Neural crest cell (in vitro differentiated cells): ENCODE measurements around the gene SNX24. TPM values are rescaled to one million over a fixed set of nuclear protein-coding genes. Genes with fewer than 3 reads are reported as not detected.

ENCODE experiments used
- DNase-seq: peaks from one replicate; pipeline ENCODE4 v3.0.0; 2021; ENCODE audit warnings: low read depth, mixed read lengths, low spot score
- H3K27ac Mint-ChIP-seq: one replicate; pipeline ENCODE4 v1.8.0; 2021; ENCODE audit warnings: mild to moderate bottlenecking, mixed read lengths; ENCODE audit not compliant: unreplicated experiment
- H3K27me3 Mint-ChIP-seq: 2 replicates; pipeline ENCODE4 v1.8.0; 2021; ENCODE audit warnings: low read depth, mild to moderate bottlenecking, mixed read lengths
- H3K36me3 Mint-ChIP-seq: 2 replicates; pipeline ENCODE4 v1.8.0; 2021; ENCODE audit warnings: low read depth, mild to moderate bottlenecking, mixed read lengths
- H3K4me1 Mint-ChIP-seq: 2 replicates; pipeline ENCODE4 v1.8.0; 2021; ENCODE audit warnings: mixed read lengths
- H3K4me3 Mint-ChIP-seq: one replicate; pipeline ENCODE4 v1.8.0; 2021; ENCODE audit warnings: mild to moderate bottlenecking, mixed read lengths
- H3K9me3 Mint-ChIP-seq: 2 replicates; pipeline ENCODE4 v1.8.0; 2021; ENCODE audit warnings: mixed read lengths
- CTCF ChIP-seq: fragments of 200-600 bp; sonication (generic); conservative IDR thresholded peaks from 2 replicates; pipeline ENCODE4 v1.5.0; 2021; ENCODE audit warnings: antibody characterized with exemption, mild to moderate bottlenecking
- total RNA-seq: library from RNA; stranded (reverse); gene quantifications from 2 replicates; pipeline ENCODE4 v1.2.1, GENCODE V29; 2021

SNX24 gene
- total RNA-seq, 1 donor from 2014 or later, result 19.7 TPM

- H3K4me3 Mint-ChIP-seq, result no peak overlapping the region
- H3K36me3 Mint-ChIP-seq, result peaks cover 14% of the 10 kb centered on the region
- TF ChIP-seq CTCF, result no peak
- H3K27ac Mint-ChIP-seq, result no peak overlapping the region
- no peaks in the 10 kb centered on the region for H3K27me3 Mint-ChIP-seq
- peaks cover 5% of the 10 kb centered on the region for H3K9me3 Mint-ChIP-seq
- DNase-seq, result no peak
- peaks cover 7% of the 10 kb centered on the region for H3K4me1 Mint-ChIP-seq
Observed at GRCh38 chr5:122858451-122858850, 13.0 kb downstream of the SNX24 start.

GRCh38 chr5:122863240-122863639, 17.8 kb downstream of the SNX24 start:
- peaks cover 3% of the 10 kb centered on the region for H3K9me3 Mint-ChIP-seq
- no peaks in the 10 kb centered on the region for H3K27me3 Mint-ChIP-seq
- peaks cover 11% of the 10 kb centered on the region for H3K36me3 Mint-ChIP-seq
- H3K4me1 Mint-ChIP-seq, result peaks cover 7% of the 10 kb centered on the region
- no peak overlapping the region for H3K4me3 Mint-ChIP-seq
- TF ChIP-seq CTCF, result no peak
- H3K27ac Mint-ChIP-seq, result peak overlapping the region; percentile 52
- DNase-seq, result no peak

- Mint-ChIP-seq H3K27ac (no peak overlapping the region), H3K4me1 (peaks cover 7% of the 10 kb centered on the region), H3K36me3 (peaks cover 11% of the 10 kb centered on the region), H3K4me3 (no peak overlapping the region), H3K27me3 (no peaks in the 10 kb centered on the region), H3K9me3 (peaks cover 3% of the 10 kb centered on the region)
- no peak for DNase-seq
- TF ChIP-seq CTCF, result no peak
Observed at GRCh38 chr5:122863721-122864120, 18.3 kb downstream of the SNX24 start.

- H3K36me3 Mint-ChIP-seq, result peaks cover 11% of the 10 kb centered on the region
- H3K27ac Mint-ChIP-seq, result peak overlapping the region; percentile 59
- no peak overlapping the region for H3K4me3 Mint-ChIP-seq
- H3K9me3 Mint-ChIP-seq, result peaks cover 3% of the 10 kb centered on the region
- H3K4me1 Mint-ChIP-seq, result peaks cover 7% of the 10 kb centered on the region
- no peak for TF ChIP-seq CTCF
- H3K27me3 Mint-ChIP-seq, result no peaks in the 10 kb centered on the region
- no peak for DNase-seq
Observed at GRCh38 chr5:122864400-122864799, 19.0 kb downstream of the SNX24 start.

- H3K27me3 Mint-ChIP-seq, result no peaks in the 10 kb centered on the region
- peaks cover 5% of the 10 kb centered on the region for H3K4me1 Mint-ChIP-seq
- DNase-seq, result no peak
- no peak overlapping the region for H3K27ac Mint-ChIP-seq
- TF ChIP-seq CTCF, result no peak
- no peak overlapping the region for H3K4me3 Mint-ChIP-seq
- H3K36me3 Mint-ChIP-seq, result peaks cover 11% of the 10 kb centered on the region
- peaks cover 3% of the 10 kb centered on the region for H3K9me3 Mint-ChIP-seq
Observed at GRCh38 chr5:122864842-122865241, 19.4 kb downstream of the SNX24 start.
